GM10847 (cell line): ENCODE results near the gene OTOP2.

ENCODE experiments used
- POLR2A ChIP-seq: IDR thresholded peaks from 2 replicates; pipeline ENCODE4 v1.6.1; 2011; ENCODE audit not compliant: insufficient read length; ENCODE audit errors: extremely low read depth

Gene OTOP2

GRCh38 chr17:74924250-74924948 is at the start of gene OTOP2:
Gene OTOP2, plus strand, starts transcription at chr17:74924273. Its CDS starts 360 bp downstream, at chr17:74924633.
- TF ChIP-seq POLR2A: no peak

GRCh38 chr17:74874615-74875037 is 49.4 kb upstream of the OTOP2 start:
- TF ChIP-seq POLR2A: no peak

- no peak for TF ChIP-seq POLR2A
Observed at GRCh38 chr17:74875155-74875976, 48.7 kb upstream of the OTOP2 start.

GRCh38 chr17:74875977-74876593 is 48.0 kb upstream of the OTOP2 start:
- TF ChIP-seq POLR2A: no peak

GRCh38 chr17:74877592-74878548 is 46.2 kb upstream of the OTOP2 start:
- TF ChIP-seq POLR2A: no peak

GRCh38 chr17:74878658-74879057 is 45.4 kb upstream of the OTOP2 start:
- no peak for TF ChIP-seq POLR2A

GRCh38 chr17:74879308-74879707 is 44.8 kb upstream of the OTOP2 start:
- no peak for TF ChIP-seq POLR2A

- TF ChIP-seq POLR2A: no peak
Observed at GRCh38 chr17:74881073-74881472, 43.0 kb upstream of the OTOP2 start.

GRCh38 chr17:74882517-74883240 is 41.4 kb upstream of the OTOP2 start:
- TF ChIP-seq POLR2A: no peak

- no peak for TF ChIP-seq POLR2A
Observed at GRCh38 chr17:74883241-74883745, 40.8 kb upstream of the OTOP2 start.

- no peak for TF ChIP-seq POLR2A
Observed at GRCh38 chr17:74888469-74888868, 35.6 kb upstream of the OTOP2 start.

- TF ChIP-seq POLR2A: no peak
Observed at GRCh38 chr17:74890554-74890953, 33.5 kb upstream of the OTOP2 start.

- no peak for TF ChIP-seq POLR2A
Observed at GRCh38 chr17:74892013-74892841, 31.8 kb upstream of the OTOP2 start.
